ENCODE measurements around the gene NTRK2.

The NTRK2 gene

GRCh38 chr9:84681516-84682285 is 12.2 kb downstream of the NTRK2 start:
- no peak for DNase-seq (ENCODE audit: low read depth)

- DNase-seq (ENCODE audit: low read depth): no peak
These were observed 16.5 kb downstream of the NTRK2 start for GRCh38 chr9:84686068-84686467.

- DNase-seq (ENCODE audit: low read depth): no peak
These were observed 19.4 kb downstream of the NTRK2 start for GRCh38 chr9:84688956-84689355.

- no peak for DNase-seq (ENCODE audit: low read depth)
These were observed 22.1 kb downstream of the NTRK2 start for GRCh38 chr9:84691634-84692033.

- no peak for DNase-seq (ENCODE audit: low read depth)
These were observed 24.7 kb downstream of the NTRK2 start for GRCh38 chr9:84694248-84694647.

GRCh38 chr9:84697042-84697441 is 27.5 kb downstream of the NTRK2 start:
- DNase-seq (ENCODE audit: low read depth): no peak

- no peak for DNase-seq (ENCODE audit: low read depth)
These were observed 28.1 kb downstream of the NTRK2 start for GRCh38 chr9:84697509-84698114.

GRCh38 chr9:84698323-84698722 is 28.8 kb downstream of the NTRK2 start:
- no peak for DNase-seq (ENCODE audit: low read depth)

GRCh38 chr9:84699984-84700383 is 30.5 kb downstream of the NTRK2 start:
- DNase-seq (ENCODE audit: low read depth): no peak

- no peak for DNase-seq (ENCODE audit: low read depth)
These were observed 32.3 kb downstream of the NTRK2 start for GRCh38 chr9:84701801-84702200.

- no peak for DNase-seq (ENCODE audit: low read depth)
These were observed 32.9 kb downstream of the NTRK2 start for GRCh38 chr9:84702471-84702870.

GRCh38 chr9:84703793-84704192 is 34.3 kb downstream of the NTRK2 start:
- DNase-seq (ENCODE audit: low read depth): no peak

- no peak for DNase-seq (ENCODE audit: low read depth)
These were observed 35.6 kb downstream of the NTRK2 start for GRCh38 chr9:84705128-84705527.

GRCh38 chr9:84708400-84708799 is 38.9 kb downstream of the NTRK2 start:
- no peak for DNase-seq (ENCODE audit: low read depth)

- no peak for DNase-seq (ENCODE audit: low read depth)
These were observed 39.5 kb downstream of the NTRK2 start for GRCh38 chr9:84709056-84709455.

GRCh38 chr9:84710701-84711397 is 41.3 kb downstream of the NTRK2 start:
- DNase-seq (ENCODE audit: low read depth): no peak

- DNase-seq (ENCODE audit: low read depth): no peak
These were observed 41.9 kb downstream of the NTRK2 start for GRCh38 chr9:84711398-84711777.

- no peak for DNase-seq (ENCODE audit: low read depth)
These were observed 42.4 kb downstream of the NTRK2 start for GRCh38 chr9:84711936-84712335.

GRCh38 chr9:84716217-84716616 is 46.7 kb downstream of the NTRK2 start:
- no peak for DNase-seq (ENCODE audit: low read depth)

GRCh38 chr9:84718476-84718875 is 48.9 kb downstream of the NTRK2 start:
- DNase-seq (ENCODE audit: low read depth): no peak

GRCh38 chr9:84722388-84722989 is 53.0 kb downstream of the NTRK2 start:
- no peak for DNase-seq (ENCODE audit: low read depth)

- no peak for DNase-seq (ENCODE audit: low read depth)
These were observed 53.9 kb downstream of the NTRK2 start for GRCh38 chr9:84723426-84723825.

- DNase-seq (ENCODE audit: low read depth): no peak
These were observed 62.2 kb downstream of the NTRK2 start for GRCh38 chr9:84731696-84732095.
